ENCODE data around the gene ZFYVE9.
"Not testable (repeated sequence)": the region's sequence is repeated elsewhere in the genome, so short reads cannot be mapped to it uniquely, and the experiment has no call there.

The ZFYVE9 gene

GRCh38 chr1:52192436-52192835 is 50.5 kb downstream of the ZFYVE9 start:
- no peak for DNase-seq

GRCh38 chr1:52193985-52194384 is 52.1 kb downstream of the ZFYVE9 start:
- DNase-seq, result no peak

DNA sequence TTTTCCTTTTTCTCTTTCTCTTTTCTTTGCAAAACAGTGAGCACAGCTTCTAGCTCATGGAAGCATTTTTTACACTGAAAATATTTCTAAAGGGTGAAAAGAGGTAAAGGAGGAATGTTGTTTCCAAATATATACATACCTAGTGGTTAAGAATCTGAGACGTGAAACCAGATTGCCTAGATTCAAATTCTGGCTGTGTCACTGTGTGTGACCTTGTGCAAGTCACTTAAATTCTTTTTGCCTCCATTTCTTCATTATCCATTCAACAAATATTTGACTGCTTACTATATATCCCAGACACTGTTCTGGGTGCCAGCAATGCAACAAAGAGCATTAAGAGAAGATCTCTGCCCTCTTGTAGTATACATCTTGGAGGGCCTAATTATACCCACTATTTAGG is 53.3 kb downstream of the ZFYVE9 start:
- DNase-seq, result no peak

GRCh38 chr1:52203935-52204625 is 62.2 kb downstream of the ZFYVE9 start:
- DNase-seq, result no peak

DNA sequence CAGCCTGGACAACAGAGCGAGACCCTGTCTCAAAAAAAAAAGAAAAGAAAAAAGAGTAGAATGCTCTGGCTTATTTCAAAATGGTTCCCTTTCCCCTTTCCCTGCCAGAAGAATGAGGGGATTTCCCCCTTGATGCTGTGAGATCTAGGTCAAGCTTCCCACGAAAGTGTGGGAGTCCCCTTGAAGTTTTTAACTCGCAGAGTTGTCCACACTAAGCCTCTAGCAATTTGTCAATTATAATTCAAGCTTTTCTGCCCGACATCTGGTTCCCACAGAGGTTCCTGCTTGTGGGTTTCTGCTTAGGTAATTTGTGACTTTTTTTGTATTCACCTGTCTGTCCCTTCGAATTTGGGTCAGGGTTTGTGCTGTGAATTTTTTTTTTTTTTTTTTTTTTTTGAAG is 62.8 kb downstream of the ZFYVE9 start:
- no peak for DNase-seq

GRCh38 chr1:52206686-52207085 is 64.8 kb downstream of the ZFYVE9 start:
- DNase-seq, result not testable (repeated sequence)

GRCh38 chr1:52209429-52209828 is 67.5 kb downstream of the ZFYVE9 start:
- DNase-seq, result no peak

DNA sequence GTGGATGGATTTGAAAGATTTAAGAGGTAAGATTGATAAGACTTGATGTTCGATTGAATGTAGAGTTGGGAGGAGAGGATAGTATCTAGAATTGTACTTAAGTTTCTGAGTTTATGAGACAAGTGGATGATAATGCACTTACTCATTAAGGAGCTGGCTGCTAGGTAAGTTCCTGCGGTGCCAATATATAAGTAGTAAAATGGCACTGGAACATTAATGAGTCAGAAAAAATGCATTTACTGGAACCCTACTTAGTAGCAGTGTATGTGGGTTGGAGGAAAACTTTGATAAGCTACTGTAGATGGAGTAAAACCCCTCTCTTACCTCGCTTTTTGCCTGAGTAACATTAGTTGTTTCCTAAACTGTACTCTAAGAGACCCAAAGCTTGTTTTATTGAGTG is 68.2 kb downstream of the ZFYVE9 start:
- DNase-seq, result no peak

- no peak for DNase-seq
Measured at GRCh38 chr1:52216907-52217458, 75.1 kb downstream of the ZFYVE9 start.

GRCh38 chr1:52225174-52225573 is 83.3 kb downstream of the ZFYVE9 start:
- no peak for DNase-seq

GRCh38 chr1:52229494-52229893 is 87.6 kb downstream of the ZFYVE9 start:
- DNase-seq, result no peak

GRCh38 chr1:52233463-52233862 is 91.6 kb downstream of the ZFYVE9 start:
- no peak for DNase-seq

- no peak for DNase-seq
Measured at GRCh38 chr1:52234014-52234413, 92.1 kb downstream of the ZFYVE9 start.

- no peak for DNase-seq
Measured at GRCh38 chr1:52234708-52235107, 92.8 kb downstream of the ZFYVE9 start.

- no peak for DNase-seq
Measured at GRCh38 chr1:52235646-52236045, 93.8 kb downstream of the ZFYVE9 start.

DNA sequence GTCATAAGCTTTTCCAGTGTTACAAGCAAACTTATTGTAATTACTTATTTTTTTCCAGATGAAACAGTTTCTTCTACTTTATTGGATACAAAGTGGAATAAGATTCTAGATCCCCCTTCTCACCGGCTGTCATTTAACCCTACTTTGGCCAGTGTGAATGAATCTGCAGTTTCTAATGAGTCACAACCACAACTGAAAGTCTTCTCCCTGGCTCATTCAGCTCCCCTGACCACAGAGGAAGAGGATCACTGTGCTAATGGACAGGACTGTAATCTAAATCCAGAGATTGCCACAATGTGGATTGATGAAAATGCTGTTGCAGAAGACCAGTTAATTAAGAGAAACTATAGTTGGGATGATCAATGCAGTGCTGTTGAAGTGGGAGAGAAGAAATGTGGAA is 95.5 kb downstream of the ZFYVE9 start:
- DNase-seq, result no peak

- DNase-seq, result no peak
Measured at GRCh38 chr1:52238474-52238873, 96.6 kb downstream of the ZFYVE9 start.

DNA sequence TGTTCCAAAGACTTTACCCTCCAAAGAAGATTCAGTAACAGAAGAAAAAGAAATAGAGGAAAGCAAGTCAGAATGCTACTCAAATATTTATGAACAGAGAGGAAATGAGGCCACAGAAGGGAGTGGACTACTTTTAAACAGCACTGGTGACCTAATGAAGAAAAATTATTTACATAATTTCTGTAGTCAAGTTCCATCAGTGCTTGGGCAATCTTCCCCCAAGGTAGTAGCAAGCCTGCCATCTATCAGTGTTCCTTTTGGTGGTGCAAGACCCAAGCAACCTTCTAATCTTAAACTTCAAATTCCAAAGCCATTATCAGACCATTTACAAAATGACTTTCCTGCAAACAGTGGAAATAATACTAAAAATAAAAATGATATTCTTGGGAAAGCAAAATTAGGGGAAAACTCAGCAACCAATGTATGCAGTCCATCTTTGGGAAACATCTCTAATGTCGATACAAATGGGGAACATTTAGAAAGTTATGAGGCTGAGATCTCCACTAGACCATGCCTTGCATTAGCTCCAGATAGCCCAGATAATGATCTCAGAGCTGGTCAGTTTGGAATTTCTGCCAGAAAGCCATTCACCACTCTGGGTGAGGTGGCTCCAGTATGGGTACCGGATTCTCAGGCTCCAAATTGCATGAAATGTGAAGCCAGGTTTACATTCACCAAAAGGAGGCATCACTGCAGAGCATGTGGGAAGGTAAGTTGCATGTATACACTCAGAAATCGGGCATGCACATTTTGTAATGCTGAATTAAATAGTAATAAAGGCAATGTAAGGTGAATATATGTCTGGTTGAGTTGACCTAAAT is 97.2 kb downstream of the ZFYVE9 start:
- no peak for DNase-seq

DNA sequence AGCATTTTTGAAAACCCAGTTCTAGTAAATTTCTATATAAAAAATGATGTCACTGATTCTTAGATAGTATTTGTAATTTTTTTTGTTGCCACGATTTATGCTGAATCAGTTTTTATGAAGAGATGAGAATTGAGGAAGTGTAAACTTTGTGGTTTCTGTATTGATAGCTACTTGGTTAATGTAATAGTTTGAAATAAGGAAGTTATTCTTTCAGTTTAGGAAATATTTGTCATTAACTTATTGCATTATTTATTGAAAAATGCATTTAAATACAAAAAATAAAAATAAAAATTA is 97.8 kb downstream of the ZFYVE9 start:
- no peak for DNase-seq

DNA sequence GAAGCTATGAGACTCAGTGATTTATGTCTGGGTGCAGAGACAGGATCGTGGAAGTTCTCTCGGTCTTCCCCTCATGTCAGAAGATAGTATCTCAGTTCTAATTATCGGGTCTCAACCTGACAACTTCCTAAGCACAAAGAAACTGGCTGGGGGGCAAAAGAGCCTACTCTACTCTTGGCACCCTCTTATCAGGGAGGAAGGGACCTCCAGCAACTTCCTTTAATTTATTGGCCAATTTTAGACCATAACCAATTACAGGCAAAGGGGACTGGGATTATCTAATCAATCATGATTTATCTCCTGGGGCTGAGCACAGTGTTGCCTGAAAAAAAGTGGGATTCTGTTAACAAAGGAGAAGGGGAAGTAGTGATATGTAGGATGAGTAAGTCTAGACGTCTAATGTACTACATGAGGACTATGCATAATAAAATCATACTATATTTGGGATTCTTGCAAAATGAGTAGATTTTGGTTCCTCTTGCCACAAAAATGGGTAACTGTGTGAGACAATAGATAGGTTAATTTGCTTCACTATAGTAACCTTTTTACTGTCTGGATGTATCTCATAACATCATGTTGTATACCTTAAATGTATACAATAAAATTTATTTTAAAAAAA is 98.8 kb downstream of the ZFYVE9 start:
- DNase-seq, result no peak

GRCh38 chr1:52243221-52243987 is 101.5 kb downstream of the ZFYVE9 start:
- DNase-seq, result no peak

GRCh38 chr1:52249831-52250230 is 107.9 kb downstream of the ZFYVE9 start:
- DNase-seq, result no peak

- no peak for DNase-seq
Measured at GRCh38 chr1:52253421-52253820, 111.5 kb downstream of the ZFYVE9 start.
